Anterior cingulate cortex (tissue), 58 donors: ENCODE measurements around the gene UNK.

ENCODE experiments used
- DNase-seq, 58 donors: peaks; one replicate each; lab custom pipeline; 2025; lab: John Stamatoyannopoulos, UW

The UNK gene

GRCh38 chr17:75832164-75832651, 47.6 kb downstream of the UNK start:
- DNase-seq = peak in 3 of 58 donors; percentile 17 to 38 (median 26)

DNA sequence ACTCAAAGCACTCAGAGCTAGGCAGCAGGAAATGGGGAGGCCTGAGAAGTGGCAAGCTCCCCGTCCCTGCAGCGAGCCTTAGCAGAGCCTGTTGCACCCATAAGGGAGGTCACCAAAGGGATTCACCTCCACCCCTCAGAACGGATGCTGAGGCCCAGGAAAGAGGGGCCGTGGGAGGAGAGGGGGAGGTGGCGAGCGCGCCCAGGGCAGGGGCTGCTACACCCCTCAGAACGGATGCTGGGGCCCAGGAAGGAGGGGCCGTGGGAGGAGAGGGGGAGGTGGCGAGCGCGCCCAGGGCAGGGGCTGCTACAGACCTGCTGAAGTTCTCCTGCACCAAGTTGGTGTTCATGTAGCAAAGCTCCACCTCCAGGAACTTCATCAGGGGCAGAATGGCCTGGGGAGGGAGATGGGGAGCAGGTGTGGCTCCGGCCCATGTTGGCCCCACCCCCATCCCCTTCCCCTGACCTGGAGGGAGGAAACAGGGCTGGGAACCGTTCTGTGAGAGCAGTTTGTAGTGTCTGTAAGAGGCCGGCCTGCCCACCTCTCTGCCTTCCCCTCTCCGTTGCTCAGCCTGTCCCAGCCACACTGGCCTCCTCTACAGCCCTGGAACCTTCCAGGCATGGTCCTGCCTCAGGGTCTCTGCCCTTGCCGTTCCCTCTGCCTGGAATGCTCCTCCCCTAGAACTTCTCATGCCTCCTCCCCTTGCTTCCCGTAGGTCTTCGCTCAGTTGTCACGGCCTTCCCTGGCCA, 48.2 kb downstream of the UNK start:
- no peak for DNase-seq

DNA sequence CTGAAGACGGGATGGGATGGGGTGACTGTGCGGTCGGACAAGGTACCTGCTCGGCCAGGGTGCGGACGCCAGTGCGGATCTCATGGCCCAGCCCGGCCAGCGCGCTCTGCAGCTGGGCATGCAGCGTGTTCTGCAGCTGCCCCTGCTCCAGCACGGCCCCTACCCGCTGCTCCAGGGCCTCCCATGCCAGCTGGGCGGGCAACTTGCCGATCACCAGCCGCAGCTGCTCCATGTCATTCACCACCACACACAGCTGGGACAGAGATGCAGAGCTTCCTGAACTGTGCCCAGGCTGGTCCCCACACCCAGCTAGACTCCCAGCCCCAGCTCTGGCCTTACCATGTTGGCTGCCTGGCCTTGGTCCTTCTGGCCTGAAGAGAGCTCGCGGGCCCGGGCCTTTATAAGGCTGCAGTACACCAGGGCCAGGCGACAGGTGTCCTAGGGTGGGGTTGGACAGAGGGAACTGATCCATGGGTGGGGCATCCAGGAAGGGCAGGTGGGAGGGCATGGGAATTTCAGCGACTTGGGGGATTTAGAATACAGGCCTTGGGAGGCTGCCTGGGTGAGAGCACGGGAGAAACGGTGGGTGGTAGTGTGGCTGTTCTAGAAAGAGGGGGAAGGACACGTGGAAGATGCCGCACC, 49.8 kb downstream of the UNK start:
- peak in 29 of 58 donors; percentile 12 to 72 (median 34) for DNase-seq

DNA sequence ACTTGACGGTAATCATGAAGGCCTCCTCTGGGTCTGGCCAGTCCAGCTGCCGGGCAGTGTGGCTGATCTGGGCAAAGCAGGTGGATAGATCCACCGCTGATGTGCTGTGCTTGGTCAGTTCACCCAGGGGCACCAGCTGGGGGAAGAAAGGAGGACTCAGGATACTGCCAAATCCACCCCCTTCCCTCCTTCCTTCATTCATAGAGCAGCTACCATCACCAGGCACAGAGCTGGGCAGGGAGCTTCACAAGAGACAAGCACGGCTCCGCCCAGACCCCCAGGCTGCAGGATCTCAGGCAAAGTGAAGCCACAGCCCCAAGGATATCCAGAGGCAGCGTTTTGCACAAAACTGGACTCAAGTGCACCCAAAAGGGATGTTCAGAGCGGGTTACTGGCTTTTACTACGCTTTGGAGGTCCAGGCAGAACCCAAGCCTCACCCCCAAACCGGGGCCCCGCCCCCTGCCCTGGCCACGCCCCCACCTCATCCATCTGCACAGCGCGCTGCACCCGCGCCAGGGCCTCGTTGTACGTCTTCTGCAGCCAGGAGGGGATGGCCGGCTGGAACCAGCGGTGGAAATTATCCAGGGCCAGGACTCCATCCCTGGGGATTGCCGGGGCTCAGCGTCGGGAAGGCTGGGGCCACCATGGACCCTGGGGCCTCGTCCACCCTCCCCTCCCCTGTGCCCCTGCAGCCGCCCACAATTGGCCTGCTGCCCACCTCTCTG, 50.5 kb downstream of the UNK start:
- peak in 1 of 58 donors; percentile 29 for DNase-seq

- DNase-seq = no peak
These were observed 51.0 kb downstream of the UNK start for GRCh38 chr17:75835654-75835987.

GRCh38 chr17:75836605-75837004, 52.0 kb downstream of the UNK start:
- DNase-seq = no peak

DNA sequence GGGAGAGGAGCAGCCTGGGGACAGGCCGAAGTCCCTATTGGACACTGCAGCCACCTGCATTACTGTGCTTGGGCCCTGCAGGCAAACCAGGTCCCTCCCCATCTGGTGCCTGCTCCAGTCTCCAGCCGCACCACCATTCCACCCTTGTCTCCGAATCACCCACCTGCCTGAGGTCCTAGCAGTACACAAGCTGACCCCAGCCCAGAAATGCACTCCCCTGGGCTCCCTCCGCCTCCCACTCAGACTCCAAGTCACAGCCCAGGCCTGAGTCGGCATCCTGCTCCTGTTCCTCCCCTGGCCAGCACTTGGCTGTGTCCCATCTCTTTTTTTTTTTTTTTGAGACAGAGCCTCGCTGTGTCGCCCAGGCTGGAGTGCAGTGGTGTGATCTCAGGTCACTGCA, 53.3 kb downstream of the UNK start:
- no peak for DNase-seq

DNA sequence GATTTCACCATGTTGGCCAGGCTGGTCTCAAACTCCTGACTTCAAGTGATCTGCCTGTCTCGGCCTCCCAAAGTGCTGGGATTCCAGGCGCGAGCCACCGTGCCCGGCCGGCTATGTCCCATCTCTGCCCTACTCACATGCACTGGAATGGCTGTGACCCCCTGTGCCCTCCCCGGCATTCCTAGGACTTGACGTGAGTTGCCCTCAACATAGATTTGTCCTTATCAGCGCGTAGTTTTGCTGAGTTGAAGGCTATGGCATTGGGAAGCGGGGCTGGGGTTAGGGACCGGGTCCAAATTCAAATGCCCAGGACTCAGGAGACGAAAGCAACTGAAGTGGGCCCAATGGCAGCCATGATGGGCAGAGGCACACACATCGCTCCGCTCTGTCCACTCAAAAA, 53.8 kb downstream of the UNK start:
- DNase-seq = no peak

GRCh38 chr17:75839942-75840798, 55.6 kb downstream of the UNK start:
- no peak for DNase-seq

- DNase-seq = no peak
These were observed 56.2 kb downstream of the UNK start for GRCh38 chr17:75840799-75841164.

- no peak for DNase-seq
These were observed 57.8 kb downstream of the UNK start for GRCh38 chr17:75842411-75842810.

DNA sequence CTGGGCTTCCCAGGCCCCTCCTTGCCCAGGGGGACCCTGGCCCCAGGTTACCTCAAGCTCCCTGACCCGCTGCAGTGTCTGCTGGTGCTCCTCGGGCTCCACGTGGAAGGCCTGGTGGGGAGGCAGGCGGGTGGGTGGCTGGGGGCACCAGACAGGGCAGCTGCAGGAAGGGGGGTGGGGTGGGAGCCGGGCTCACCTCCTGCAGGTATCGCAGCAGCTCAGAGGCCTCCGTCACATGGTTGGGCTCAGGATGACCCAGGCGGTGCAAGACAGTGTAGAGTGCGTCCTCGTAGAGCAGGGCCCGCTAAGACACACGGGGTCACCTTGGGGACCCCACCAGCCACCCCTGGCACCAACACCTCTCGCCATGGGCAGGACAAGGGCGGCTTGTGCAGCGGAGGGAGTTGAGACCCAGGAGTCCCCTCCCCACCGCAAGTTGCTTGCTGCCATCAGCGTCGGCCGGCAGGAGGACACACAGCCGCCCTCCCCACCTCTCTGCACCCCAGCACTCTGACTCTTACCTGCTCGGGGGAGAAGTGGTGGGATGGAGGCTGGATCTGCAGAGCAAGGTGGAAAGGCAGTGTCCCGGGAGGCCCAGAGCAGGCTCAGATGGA, 58.5 kb downstream of the UNK start:
- DNase-seq = no peak

DNA sequence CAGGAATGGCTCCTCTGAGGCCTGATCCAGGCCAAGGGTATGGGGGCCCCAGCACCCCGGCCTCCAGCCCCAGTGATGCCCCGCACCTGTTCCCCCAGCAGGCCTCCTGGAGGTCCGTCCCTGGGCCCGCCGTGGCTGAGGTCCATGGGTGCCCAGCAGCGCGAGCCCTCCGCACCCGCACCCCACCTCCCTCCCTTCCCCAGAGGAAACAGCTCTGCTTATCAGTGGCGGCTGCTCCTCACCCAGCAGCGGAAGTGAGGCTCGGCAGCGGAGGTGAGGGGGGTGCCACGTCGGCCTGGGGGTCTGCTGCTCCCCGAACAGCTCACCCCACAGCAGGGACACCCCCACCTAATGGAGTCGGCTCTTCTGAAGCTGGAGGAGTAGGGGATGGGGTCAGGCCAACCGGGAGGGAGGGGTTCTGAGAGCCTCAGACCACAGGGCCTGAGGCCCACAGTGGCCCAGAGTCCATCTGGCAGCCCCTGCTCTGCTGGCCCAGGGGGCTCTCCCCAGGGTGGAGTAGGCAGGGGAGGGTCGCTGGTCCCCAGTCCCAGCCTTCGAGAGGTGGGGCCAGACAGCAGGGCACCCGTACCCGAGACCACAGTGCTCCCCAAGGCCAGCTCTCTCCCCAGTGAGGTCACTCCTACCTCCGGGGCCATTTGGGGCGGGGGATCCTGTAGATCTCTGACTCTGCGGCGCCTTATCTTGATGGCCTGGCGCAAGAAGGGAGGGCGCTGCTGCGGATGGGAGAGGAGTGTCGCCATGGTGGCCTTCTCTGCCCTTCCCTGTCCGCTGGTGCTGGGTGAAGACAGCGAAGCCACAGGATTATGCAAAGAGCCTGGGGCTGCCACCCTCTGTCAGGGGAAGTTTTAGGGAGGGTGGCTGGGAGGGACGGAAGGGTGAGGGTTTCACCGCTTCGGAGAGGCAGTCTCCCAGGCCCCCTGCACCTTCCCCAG, 59.2 kb downstream of the UNK start, which contains the start of gene UNC13D:
Gene UNC13D, minus strand, starts transcription at position 828 of the 953 bp plus-strand sequence. Its CDS starts 67 bp downstream, at position 761.
- DNase-seq = no peak

GRCh38 chr17:75844530-75845057, 60.0 kb downstream of the UNK start:
- DNase-seq = peak in 6 of 58 donors; percentile 35 to 79 (median 55)

GRCh38 chr17:75845058-75845711, 60.6 kb downstream of the UNK start:
- peak in 51 of 58 donors; percentile 19 to 82 (median 53) for DNase-seq

GRCh38 chr17:75845933-75846691, 61.5 kb downstream of the UNK start:
- no peak for DNase-seq
